SU-DHL-6 (cell line): ENCODE measurements around the gene NDUFA5.

Experiments
- EZH2phosphoT487 ChIP-seq: fragments of 200-600 bp; sonication (generic), shearing (Covaris generic); conservative IDR thresholded peaks from 2 replicates; pipeline ENCODE4 v1.6.1; 2018; ENCODE audit warnings: mild to moderate bottlenecking, antibody characterized with exemption, low read length, moderate library complexity, mixed read lengths
- TF ChIP-seq, protein P1 (sequence below): fragments of 200-600 bp; sonication (generic); IDR thresholded peaks from one replicate; pipeline ENCODE4 v1.5.1; 2017; ENCODE audit warnings: antibody characterized with exemption, mild to moderate bottlenecking, low read length, moderate library complexity; ENCODE audit not compliant: insufficient read depth, poor library complexity, severe bottlenecking

- TF ChIP-seq, protein P1, sequence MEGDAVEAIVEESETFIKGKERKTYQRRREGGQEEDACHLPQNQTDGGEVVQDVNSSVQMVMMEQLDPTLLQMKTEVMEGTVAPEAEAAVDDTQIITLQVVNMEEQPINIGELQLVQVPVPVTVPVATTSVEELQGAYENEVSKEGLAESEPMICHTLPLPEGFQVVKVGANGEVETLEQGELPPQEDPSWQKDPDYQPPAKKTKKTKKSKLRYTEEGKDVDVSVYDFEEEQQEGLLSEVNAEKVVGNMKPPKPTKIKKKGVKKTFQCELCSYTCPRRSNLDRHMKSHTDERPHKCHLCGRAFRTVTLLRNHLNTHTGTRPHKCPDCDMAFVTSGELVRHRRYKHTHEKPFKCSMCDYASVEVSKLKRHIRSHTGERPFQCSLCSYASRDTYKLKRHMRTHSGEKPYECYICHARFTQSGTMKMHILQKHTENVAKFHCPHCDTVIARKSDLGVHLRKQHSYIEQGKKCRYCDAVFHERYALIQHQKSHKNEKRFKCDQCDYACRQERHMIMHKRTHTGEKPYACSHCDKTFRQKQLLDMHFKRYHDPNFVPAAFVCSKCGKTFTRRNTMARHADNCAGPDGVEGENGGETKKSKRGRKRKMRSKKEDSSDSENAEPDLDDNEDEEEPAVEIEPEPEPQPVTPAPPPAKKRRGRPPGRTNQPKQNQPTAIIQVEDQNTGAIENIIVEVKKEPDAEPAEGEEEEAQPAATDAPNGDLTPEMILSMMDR = no peak
- no peak for TF ChIP-seq EZH2phosphoT487
Measured at GRCh38 chr7:123599766-123600165, 42.1 kb upstream of the NDUFA5 start.
